GM18867 (cell line): ENCODE results near the gene CACNA1A.
"Not testable (repeated sequence)": the region's sequence is repeated elsewhere in the genome, so short reads cannot be mapped to it uniquely, and the experiment has no call there.

Experiments used
- ATAC-seq: cut with Tn5 transposase; IDR thresholded peaks from one replicate; pipeline ENCODE4 v1.9.1; 2021; ENCODE audit warnings: mild to moderate bottlenecking, moderate library complexity; ENCODE audit not compliant: unreplicated experiment

The CACNA1A gene

GRCh38 chr19:13506471-13506820, at the start of gene CACNA1A:
TSS of gene CACNA1A (minus strand) at chr19:13506479. CDS start at chr19:13506224, 255 bp downstream.
- no peak for ATAC-seq

- no peak for ATAC-seq
Observed at GRCh38 chr19:13554506-13555240, 48.4 kb upstream of the CACNA1A start.

- no peak for ATAC-seq
Observed at GRCh38 chr19:13553880-13554400, 47.7 kb upstream of the CACNA1A start.

- no peak for ATAC-seq
Observed at GRCh38 chr19:13548131-13548530, 41.9 kb upstream of the CACNA1A start.

- ATAC-seq, result no peak
Observed at GRCh38 chr19:13547102-13547501, 40.8 kb upstream of the CACNA1A start.

- ATAC-seq, result no peak
Observed at GRCh38 chr19:13544423-13544822, 38.1 kb upstream of the CACNA1A start.

- no peak for ATAC-seq
Observed at GRCh38 chr19:13541554-13541953, 35.3 kb upstream of the CACNA1A start.

- no peak for ATAC-seq
Observed at GRCh38 chr19:13539332-13539731, 33.1 kb upstream of the CACNA1A start.

GRCh38 chr19:13538601-13539253, 32.4 kb upstream of the CACNA1A start:
- no peak for ATAC-seq

GRCh38 chr19:13537454-13537853, 31.2 kb upstream of the CACNA1A start:
- no peak for ATAC-seq

- no peak for ATAC-seq
Observed at GRCh38 chr19:13530720-13531119, 24.4 kb upstream of the CACNA1A start.

GRCh38 chr19:13529721-13530120, 23.4 kb upstream of the CACNA1A start:
- ATAC-seq, result not testable (repeated sequence)

- no peak for ATAC-seq
Observed at GRCh38 chr19:13526552-13526951, 20.3 kb upstream of the CACNA1A start.

- no peak for ATAC-seq
Observed at GRCh38 chr19:13521066-13521465, 14.8 kb upstream of the CACNA1A start.

GRCh38 chr19:13511947-13512346, 5.7 kb upstream of the CACNA1A start:
- no peak for ATAC-seq

GRCh38 chr19:13507053-13507611, 853 bp upstream of the CACNA1A start:
- no peak for ATAC-seq

GRCh38 chr19:13505761-13506470, 363 bp downstream of the CACNA1A start:
- ATAC-seq, result no peak

- ATAC-seq, result no peak
Observed at GRCh38 chr19:13505164-13505695, 1.0 kb downstream of the CACNA1A start.

GRCh38 chr19:13503570-13504235, 2.6 kb downstream of the CACNA1A start:
- no peak for ATAC-seq

GRCh38 chr19:13502231-13502630, 4.0 kb downstream of the CACNA1A start:
- ATAC-seq, result no peak

- no peak for ATAC-seq
Observed at GRCh38 chr19:13499692-13500091, 6.6 kb downstream of the CACNA1A start.
